ENCODE data around the gene GAB3. TPM values are rescaled to one million over a fixed set of nuclear protein-coding genes. Genes with fewer than 3 reads are reported as not detected.

GAB3 gene, protein sequence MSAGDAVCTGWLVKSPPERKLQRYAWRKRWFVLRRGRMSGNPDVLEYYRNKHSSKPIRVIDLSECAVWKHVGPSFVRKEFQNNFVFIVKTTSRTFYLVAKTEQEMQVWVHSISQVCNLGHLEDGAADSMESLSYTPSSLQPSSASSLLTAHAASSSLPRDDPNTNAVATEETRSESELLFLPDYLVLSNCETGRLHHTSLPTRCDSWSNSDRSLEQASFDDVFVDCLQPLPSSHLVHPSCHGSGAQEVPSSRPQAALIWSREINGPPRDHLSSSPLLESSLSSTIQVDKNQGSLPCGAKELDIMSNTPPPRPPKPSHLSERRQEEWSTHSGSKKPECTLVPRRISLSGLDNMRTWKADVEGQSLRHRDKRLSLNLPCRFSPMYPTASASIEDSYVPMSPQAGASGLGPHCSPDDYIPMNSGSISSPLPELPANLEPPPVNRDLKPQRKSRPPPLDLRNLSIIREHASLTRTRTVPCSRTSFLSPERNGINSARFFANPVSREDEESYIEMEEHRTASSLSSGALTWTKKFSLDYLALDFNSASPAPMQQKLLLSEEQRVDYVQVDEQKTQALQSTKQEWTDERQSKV
- polyA plus RNA-seq (2013) = 30.7 TPM

DNA sequence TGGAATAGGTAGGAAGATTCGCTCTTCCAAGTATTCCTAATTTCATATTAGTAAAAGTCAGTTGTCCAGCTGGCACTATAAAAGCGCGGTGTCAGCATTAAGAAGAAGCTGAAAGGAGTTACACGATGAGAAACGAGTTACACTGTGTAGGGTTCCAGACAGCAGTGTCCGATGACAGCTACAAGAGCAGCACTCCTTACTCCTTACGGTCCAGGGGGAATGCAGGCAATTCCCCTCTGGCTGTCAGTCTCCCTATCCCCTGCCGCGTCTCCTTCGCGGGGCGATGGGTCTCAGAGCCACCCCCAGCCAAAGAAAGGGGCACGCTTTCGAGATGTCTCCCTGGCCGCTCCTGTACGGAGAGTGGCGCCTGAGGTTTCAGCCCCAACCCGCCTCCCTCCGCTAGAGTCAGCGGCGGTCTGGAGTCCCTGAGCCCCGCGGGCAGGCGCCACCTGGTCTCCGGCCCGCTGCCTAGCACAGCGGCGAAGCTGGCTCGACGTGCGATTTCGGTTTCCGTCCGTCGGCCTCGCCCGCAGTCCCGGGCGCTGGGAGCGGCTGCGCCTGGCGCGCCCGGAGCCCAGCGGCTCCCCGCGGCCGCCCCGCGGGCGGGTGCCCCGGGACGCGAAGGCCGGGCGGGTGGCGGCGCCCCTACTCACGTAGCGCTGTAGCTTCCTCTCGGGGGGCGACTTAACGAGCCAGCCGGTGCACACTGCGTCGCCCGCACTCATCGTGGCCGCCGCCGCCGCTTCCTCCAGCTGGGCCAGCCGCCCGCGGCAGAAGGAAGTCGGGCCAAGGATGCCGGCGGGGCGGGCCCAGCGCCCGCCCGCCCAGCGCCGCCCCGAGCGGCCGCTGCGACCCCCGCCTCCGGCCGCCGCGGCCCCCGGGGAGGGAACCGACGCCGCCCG is at the start of gene GAB3:
Gene GAB3, minus strand, starts transcription at position 777 of the 902 bp plus-strand sequence. Its CDS starts 52 bp downstream, at position 725.
- Histone ChIP-seq H3K4me1 (ENCODE audit: control extremely low read depth in 1 of 4, control insufficient read depth in 4 of 4, insufficient read depth in 4 of 4, low read length in 3 of 4) (peaks cover 11 to 35% (median 19%) of the 10 kb centered on the region in 4 experiments), H3K27ac (ENCODE audit: insufficient read depth in 1 of 2, low read depth in 1 of 2, low read length in 2 of 2, poor library complexity in 1 of 2, severe bottlenecking in 2 of 2) (peak within 1 kb of the TSS in 1 of 2 experiments; percentile 71), H3K36me3 (ENCODE audit: control insufficient read depth in 4 of 4, insufficient read depth in 4 of 4, low read length in 3 of 4) (no peaks in the 10 kb centered on the region), H3K27me3 (replicated peaks in 2 of 5; ENCODE audit: control insufficient read depth in 4 of 5, insufficient read depth in 5 of 5, low read length in 4 of 5) (peaks cover 0 to 2% (median 0%) of the 10 kb centered on the region in 5 experiments), H3K9me3 (ENCODE audit: control extremely low read depth in 1 of 5, control insufficient read depth in 4 of 5, insufficient read depth in 2 of 5, low read depth in 1 of 5, low read length in 4 of 5) (no peaks in the 10 kb centered on the region), H3K4me3 (ENCODE audit: control insufficient read depth in 1 of 7, extremely low read depth in 1 of 7, insufficient read depth in 4 of 7, low read depth in 2 of 7, low read length in 6 of 7) (peak within 1 kb of the TSS; percentile 42 to 79 (median 75))
- WGBS (ENCODE audit: insufficient coverage) = 32% methylated on average over 93 of the region's 98 CpGs
- ChIA-PET CTCF (interaction anchor here (0.8 to 6.8 kb wide), 12 partner anchors 9 to 90 kb away, joined by 3 to 69 read pairs (median 4); partner anchors contain the start of gene DKC1), POLR2A (interaction anchor here (0.5 to 1.3 kb wide), 2 partner anchors 12 to 327 kb away, joined by 4 to 6 read pairs; partner anchors contain the start of gene DKC1)
- DNase-seq = peak; percentile 42 to 88 (median 74)

DNA sequence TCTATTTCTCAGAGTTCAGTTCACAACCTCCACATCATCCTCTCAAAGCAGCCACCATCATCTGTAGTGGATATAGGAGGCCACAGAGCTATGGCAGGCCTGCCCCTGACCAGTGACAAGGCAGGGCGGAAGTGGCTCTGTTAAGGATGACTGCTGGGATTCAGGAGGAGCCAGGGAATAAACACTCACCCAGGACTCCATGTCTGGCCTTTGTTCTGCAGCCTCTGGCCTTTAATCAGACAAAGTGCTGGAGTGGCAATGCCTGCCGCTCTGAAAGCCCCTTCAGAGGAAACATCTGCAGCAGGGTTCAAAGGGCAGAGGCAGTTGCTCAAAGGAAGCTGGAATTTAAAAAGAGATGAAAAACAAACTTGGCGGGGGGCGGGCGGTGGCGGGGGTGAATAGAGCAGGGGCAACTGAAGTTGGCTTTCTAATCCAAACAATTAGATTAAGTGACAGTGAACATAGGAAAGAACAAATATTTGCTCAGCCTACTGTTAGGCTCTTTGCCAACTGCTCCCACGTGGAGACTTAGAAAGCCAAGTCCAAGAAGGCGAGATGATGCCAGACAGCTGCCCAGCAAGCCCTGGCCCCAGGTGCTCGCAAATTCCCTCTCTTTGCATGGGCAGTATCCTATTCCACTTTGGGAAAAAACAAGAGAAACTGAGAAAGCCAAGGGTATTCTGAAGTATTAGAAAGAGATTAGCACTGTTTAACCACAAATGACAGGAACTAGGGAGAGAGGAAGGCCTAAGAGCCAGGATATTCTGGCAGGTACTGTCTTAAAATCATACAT is 48.9 kb upstream of the GAB3 start:
- Histone ChIP-seq H3K4me3 (ENCODE audit: control insufficient read depth in 1 of 7, extremely low read depth in 1 of 7, insufficient read depth in 4 of 7, low read depth in 2 of 7, low read length in 6 of 7) (peak overlapping the region in 4 of 7 experiments; percentile 5 to 42 (median 16)), H3K27ac (ENCODE audit: insufficient read depth in 1 of 2, low read depth in 1 of 2, low read length in 2 of 2, poor library complexity in 1 of 2, severe bottlenecking in 2 of 2) (peak overlapping the region; percentile 64 to 94), H3K4me1 (ENCODE audit: control extremely low read depth in 1 of 4, control insufficient read depth in 4 of 4, insufficient read depth in 4 of 4, low read length in 3 of 4) (peaks cover 46 to 89% (median 63%) of the 10 kb centered on the region in 4 experiments), H3K9me3 (ENCODE audit: control extremely low read depth in 1 of 5, control insufficient read depth in 4 of 5, insufficient read depth in 2 of 5, low read depth in 1 of 5, low read length in 4 of 5) (no peaks in the 10 kb centered on the region), H3K27me3 (replicated peaks in 2 of 5; ENCODE audit: control insufficient read depth in 4 of 5, insufficient read depth in 5 of 5, low read length in 4 of 5) (no peaks in the 10 kb centered on the region), H3K36me3 (ENCODE audit: control insufficient read depth in 4 of 4, insufficient read depth in 4 of 4, low read length in 3 of 4) (no peaks in the 10 kb centered on the region)
- ChIA-PET POLR2A (no interaction called here), CTCF (interaction anchor here (0.9 kb wide), 1 partner anchor 8 kb away, joined by 3 read pairs; no protein-coding TSS in a partner anchor)
- DNase-seq = peak in 2 of 3 donors; percentile 44 to 56
- WGBS (ENCODE audit: insufficient coverage) = 33% methylated on average over 5 of the region's 9 CpGs

DNA sequence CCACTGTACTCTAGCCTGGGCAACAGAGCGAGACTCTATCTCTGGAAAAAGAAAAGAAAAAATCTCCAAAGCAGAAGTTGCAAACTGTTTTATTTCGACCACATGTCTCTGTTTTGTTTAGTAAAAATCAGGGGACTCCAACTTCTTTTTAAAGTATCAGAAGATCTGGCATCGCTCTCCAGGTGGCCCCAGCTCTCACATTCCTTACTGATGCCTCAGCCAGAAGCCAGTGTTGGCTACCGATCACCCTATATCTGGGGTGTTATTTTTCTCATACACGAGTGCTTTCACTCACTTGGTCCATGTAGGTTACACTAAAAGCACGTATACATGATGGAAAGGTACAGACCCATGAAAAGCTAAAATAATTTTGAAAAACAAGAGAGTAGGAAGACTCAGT is 46.1 kb upstream of the GAB3 start:
- Histone ChIP-seq H3K4me3 (ENCODE audit: control insufficient read depth in 1 of 7, extremely low read depth in 1 of 7, insufficient read depth in 4 of 7, low read depth in 2 of 7, low read length in 6 of 7) (no peak overlapping the region), H3K27ac (ENCODE audit: insufficient read depth in 1 of 2, low read depth in 1 of 2, low read length in 2 of 2, poor library complexity in 1 of 2, severe bottlenecking in 2 of 2) (peak overlapping the region in 1 of 2 experiments; percentile 94), H3K9me3 (ENCODE audit: control extremely low read depth in 1 of 5, control insufficient read depth in 4 of 5, insufficient read depth in 2 of 5, low read depth in 1 of 5, low read length in 4 of 5) (no peaks in the 10 kb centered on the region), H3K27me3 (replicated peaks in 2 of 5; ENCODE audit: control insufficient read depth in 4 of 5, insufficient read depth in 5 of 5, low read length in 4 of 5) (no peaks in the 10 kb centered on the region), H3K36me3 (ENCODE audit: control insufficient read depth in 4 of 4, insufficient read depth in 4 of 4, low read length in 3 of 4) (peaks cover 0 to 4% (median under 1%) of the 10 kb centered on the region in 4 experiments), H3K4me1 (ENCODE audit: control extremely low read depth in 1 of 4, control insufficient read depth in 4 of 4, insufficient read depth in 4 of 4, low read length in 3 of 4) (peaks cover 32 to 62% (median 47%) of the 10 kb centered on the region in 4 experiments)
- ChIA-PET POLR2A (no interaction called here), CTCF (interaction anchor here (1.0 kb wide), 1 partner anchor 13 kb away, joined by 3 read pairs; no protein-coding TSS in a partner anchor)
- no peak for DNase-seq
- 70% methylated on average over 5 of the region's 6 CpGs for WGBS (ENCODE audit: insufficient coverage)

DNA sequence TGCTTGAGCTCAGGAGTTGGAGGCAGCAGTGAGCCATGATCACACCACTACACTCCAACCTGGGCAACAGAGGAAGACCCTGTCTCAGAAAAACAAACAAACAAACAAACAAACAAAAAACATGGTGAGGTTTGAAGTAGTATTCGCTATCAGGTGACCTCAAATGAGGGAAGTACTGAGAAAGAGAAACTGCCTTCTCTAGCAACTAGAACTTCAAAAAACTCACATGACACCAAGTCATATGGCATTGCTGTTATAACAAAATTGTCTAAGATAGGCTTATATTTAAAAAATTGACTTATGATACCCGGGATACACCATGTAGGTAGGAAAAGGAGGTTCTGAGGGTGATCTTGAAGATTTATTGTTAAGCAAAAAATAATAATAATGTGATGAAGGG is 44.1 kb upstream of the GAB3 start:
- Histone ChIP-seq H3K4me1 (ENCODE audit: control extremely low read depth in 1 of 4, control insufficient read depth in 4 of 4, insufficient read depth in 4 of 4, low read length in 3 of 4) (peaks cover 20 to 43% (median 27%) of the 10 kb centered on the region in 4 experiments), H3K27me3 (replicated peaks in 2 of 5; ENCODE audit: control insufficient read depth in 4 of 5, insufficient read depth in 5 of 5, low read length in 4 of 5) (no peaks in the 10 kb centered on the region), H3K4me3 (ENCODE audit: control insufficient read depth in 1 of 7, extremely low read depth in 1 of 7, insufficient read depth in 4 of 7, low read depth in 2 of 7, low read length in 6 of 7) (no peak overlapping the region), H3K36me3 (ENCODE audit: control insufficient read depth in 4 of 4, insufficient read depth in 4 of 4, low read length in 3 of 4) (peaks cover 0 to 16% (median 5%) of the 10 kb centered on the region in 4 experiments), H3K27ac (ENCODE audit: insufficient read depth in 1 of 2, low read depth in 1 of 2, low read length in 2 of 2, poor library complexity in 1 of 2, severe bottlenecking in 2 of 2) (peak overlapping the region in 1 of 2 experiments; percentile 6), H3K9me3 (ENCODE audit: control extremely low read depth in 1 of 5, control insufficient read depth in 4 of 5, insufficient read depth in 2 of 5, low read depth in 1 of 5, low read length in 4 of 5) (peaks cover 0 to 2% (median 0%) of the 10 kb centered on the region in 5 experiments)
- ChIA-PET POLR2A (no interaction called here), CTCF (no interaction called here)
- WGBS (ENCODE audit: insufficient coverage) = no CpG with 5 or more reads among the region's 2 CpGs
- DNase-seq = peak in 2 of 3 donors; percentile 30 to 47

DNA sequence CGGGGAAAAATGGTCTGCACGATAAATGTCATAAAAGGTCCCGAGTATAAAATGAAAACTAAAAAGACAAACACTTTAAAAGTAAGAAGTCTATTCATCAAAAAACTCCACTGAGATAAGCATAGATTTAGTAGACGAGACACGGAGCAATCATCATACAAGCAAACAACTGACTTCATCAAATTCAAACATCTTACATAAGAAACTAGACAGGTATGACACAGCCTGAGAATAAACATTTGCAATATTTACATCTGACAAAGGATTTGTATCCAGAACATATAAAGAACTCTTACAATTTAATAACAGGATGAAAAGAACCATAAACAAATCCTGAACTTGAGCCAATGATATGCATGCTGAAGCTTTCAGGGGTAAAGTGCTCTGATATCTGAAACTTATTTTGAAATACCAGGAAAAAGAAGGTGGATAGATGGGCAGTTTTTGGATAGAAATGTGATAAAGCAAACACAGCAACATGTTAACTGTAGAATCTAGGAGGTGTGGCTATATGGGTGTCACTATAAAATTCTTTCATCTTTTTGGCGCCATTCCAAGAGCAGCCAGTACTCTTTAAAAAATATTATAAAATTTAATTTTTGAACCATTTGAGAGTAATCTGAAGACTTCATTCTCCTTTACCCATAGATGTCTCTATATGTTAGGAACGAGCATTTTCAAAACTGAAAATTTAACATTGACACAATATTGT is 42.4 kb upstream of the GAB3 start:
- POLR2A ChIA-PET = no interaction called here
- WGBS (ENCODE audit: insufficient coverage) = 97% methylated on average over 5 of the region's 7 CpGs
- peaks cover 0 to 24% (median 11%) of the 10 kb centered on the region in 4 experiments for H3K36me3 ChIP-seq (ENCODE audit: control insufficient read depth in 4 of 4, insufficient read depth in 4 of 4, low read length in 3 of 4)
- no peak for DNase-seq
- no peak overlapping the region for H3K4me3 ChIP-seq (ENCODE audit: control insufficient read depth in 1 of 7, extremely low read depth in 1 of 7, insufficient read depth in 4 of 7, low read depth in 2 of 7, low read length in 6 of 7)
- H3K9me3 ChIP-seq (ENCODE audit: control extremely low read depth in 1 of 5, control insufficient read depth in 4 of 5, insufficient read depth in 2 of 5, low read depth in 1 of 5, low read length in 4 of 5) = peaks cover 0 to 2% (median 0%) of the 10 kb centered on the region in 5 experiments
- H3K27ac ChIP-seq (ENCODE audit: insufficient read depth in 1 of 2, low read depth in 1 of 2, low read length in 2 of 2, poor library complexity in 1 of 2, severe bottlenecking in 2 of 2) = no peak overlapping the region
- CTCF ChIA-PET = no interaction called here
- no peaks in the 10 kb centered on the region for H3K27me3 ChIP-seq (replicated peaks in 2 of 5; ENCODE audit: control insufficient read depth in 4 of 5, insufficient read depth in 5 of 5, low read length in 4 of 5)
- H3K4me1 ChIP-seq (ENCODE audit: control extremely low read depth in 1 of 4, control insufficient read depth in 4 of 4, insufficient read depth in 4 of 4, low read length in 3 of 4) = peaks cover 8 to 27% (median 17%) of the 10 kb centered on the region in 4 experiments
